Naive thymus-derived CD4-positive, alpha-beta T cell (primary cell): ENCODE measurements around the gene PUM2. TPM values are rescaled to one million over a fixed set of nuclear protein-coding genes. Genes with fewer than 3 reads are reported as not detected.

Experiments used
- ATAC-seq: fragments of 150-1000 bp; cut with Tn5 transposase; 2 replicates; pipeline ENCODE4 v1.10.0; 2021; ENCODE audit warnings: mild to moderate bottlenecking, moderate library complexity
- CTCF ChIA-PET: fragments of 350-600 bp; sonication (Branson Sonifier 250); formaldehyde crosslinking; loops from one replicate; lab custom pipeline; 2021; ENCODE audit warnings: antibody characterized with exemption; lab: Charles Lee
- POLR2A ChIA-PET: fragments of 350-600 bp; sonication (Branson Sonifier 250); formaldehyde crosslinking; loops from one replicate; lab custom pipeline; 2021; ENCODE audit warnings: antibody characterized with exemption, inconsistent platforms; lab: Charles Lee
- DNase-seq, 9 donors: peaks; one replicate each; pipeline versions ENCODE4 v3.0.0 to v3.0.0-alpha.2; 2020 to 2022; ENCODE audit warnings: mixed read lengths in 1 of 9
- H3K27ac ChIP-seq: one replicate; pipeline ENCODE4 v1.7.0; 2013; ENCODE audit warnings: mild to moderate bottlenecking, low read depth, low read length, moderate library complexity
- H3K27me3 ChIP-seq, 2 donors: one replicate each; pipeline ENCODE4 v1.7.0; 2013; ENCODE audit warnings: low read length in 2 of 2, mild to moderate bottlenecking in 2 of 2, moderate library complexity in 2 of 2; ENCODE audit not compliant: control insufficient read depth in 2 of 2, insufficient read depth in 2 of 2
- H3K36me3 ChIP-seq, 3 experiments: 1 replicate in 2 of 3; 2 replicates in 1 of 3; pipeline ENCODE4 v1.7.0; 2013; ENCODE audit warnings: low read length in 3 of 3, mild to moderate bottlenecking in 3 of 3, moderate library complexity in 1 of 3; ENCODE audit not compliant: insufficient read depth in 3 of 3, control insufficient read depth in 2 of 3
- H3K4me1 ChIP-seq, 2 donors: one replicate each; pipeline ENCODE4 v1.7.0; 2013; ENCODE audit warnings: low read length in 2 of 2, mild to moderate bottlenecking in 2 of 2, moderate library complexity in 1 of 2; ENCODE audit not compliant: control insufficient read depth in 2 of 2, insufficient read depth in 2 of 2
- H3K4me3 ChIP-seq: 2 replicates; pipeline ENCODE4 v1.7.0; 2013; ENCODE audit warnings: mild to moderate bottlenecking, low read length
- H3K9me3 ChIP-seq, 3 experiments: 1 replicate in 2 of 3; 2 replicates in 1 of 3; pipeline ENCODE4 v1.7.0; 2013; ENCODE audit warnings: low read length in 3 of 3; ENCODE audit not compliant: control insufficient read depth in 2 of 3
- H3K27ac Mint-ChIP-seq, 9 donors: one replicate each; pipeline ENCODE4 v1.8.0; 2020 to 2022; ENCODE audit warnings: mixed read lengths in 9 of 9, mild to moderate bottlenecking in 8 of 9, moderate library complexity in 5 of 9, inconsistent platforms in 2 of 9
- H3K27me3 Mint-ChIP-seq, 5 donors: one replicate each; pipeline ENCODE4 v1.8.0; 2021 to 2022; ENCODE audit warnings: mixed read lengths in 5 of 5, mild to moderate bottlenecking in 1 of 5
- H3K36me3 Mint-ChIP-seq, 5 donors: one replicate each; pipeline ENCODE4 v1.8.0; 2020 to 2022; ENCODE audit warnings: mixed read lengths in 5 of 5, mild to moderate bottlenecking in 3 of 5, inconsistent platforms in 1 of 5
- H3K4me1 Mint-ChIP-seq, 7 donors: one replicate each; pipeline ENCODE4 v1.8.0; 2020 to 2022; ENCODE audit warnings: mixed read lengths in 7 of 7, mild to moderate bottlenecking in 3 of 7, inconsistent platforms in 1 of 7
- H3K4me3 Mint-ChIP-seq, 10 donors: one replicate each; pipeline ENCODE4 v1.8.0; 2020 to 2022; ENCODE audit warnings: mild to moderate bottlenecking in 10 of 10, mixed read lengths in 10 of 10, moderate library complexity in 6 of 10, inconsistent platforms in 2 of 10
- H3K9me3 Mint-ChIP-seq, 11 donors: one replicate each; pipeline ENCODE4 v1.8.0; 2020 to 2022; ENCODE audit warnings: mixed read lengths in 11 of 11, mild to moderate bottlenecking in 4 of 11, inconsistent platforms in 1 of 11, moderate library complexity in 1 of 11
- intact Hi-C, 2 donors: fragments of 100-400 bp; cut with micrococcal nuclease; formaldehyde crosslinking; loops; one replicate each; pipeline ENCODE4 v1.15.1; 2023
- polyA plus RNA-seq, 2 donors: library from polyadenylated mRNA; unstranded; fragments of 300-500 nt; fragmentation: Illumina TruSeq; gene quantifications; one replicate each; pipeline ENCODE4 v1.2.3, GENCODE V29; 2021
- total RNA-seq, 6 experiments: library from RNA in 5 of 6; stranded (reverse) in 5 of 6; gene quantifications; 1 replicate in 5 of 6; 2 replicates in 1 of 6; pipeline ENCODE4 v1.2.3 and lab custom pipeline; 2021 to 2026

Gene PUM2
- total and polyA plus RNA-seq, 7 experiments from 2014 or later = 19.2 to 178 (median 135) TPM

DNA sequence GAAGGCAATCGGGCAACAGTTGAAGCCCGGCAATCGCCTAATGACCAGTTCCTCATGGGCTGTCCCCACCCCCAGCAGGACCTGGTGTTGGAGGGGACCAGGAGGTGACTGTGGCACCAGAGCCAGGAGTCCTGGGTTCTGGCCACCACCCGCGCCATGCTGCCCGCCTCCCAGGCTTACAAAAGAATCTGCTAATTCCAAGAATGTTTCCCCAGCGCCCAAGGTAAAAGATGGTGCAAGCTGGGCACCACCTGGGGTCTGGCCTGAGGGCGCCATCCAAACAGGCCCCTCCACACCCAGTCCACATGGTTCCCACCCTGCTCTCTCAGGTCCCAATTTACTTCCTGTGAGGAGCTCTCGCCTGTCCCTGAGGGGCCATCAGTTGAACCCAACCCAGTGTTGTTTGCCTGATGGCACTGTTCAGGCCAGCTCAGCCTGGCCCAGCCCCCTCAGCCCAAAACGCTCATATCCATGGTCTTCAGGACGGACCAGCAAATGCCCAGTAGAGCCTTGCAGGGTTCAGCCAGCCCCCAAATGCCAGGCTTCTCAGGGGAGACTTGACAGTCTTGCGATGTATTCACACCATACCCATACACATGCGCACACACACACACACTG is 130.8 kb downstream of the PUM2 start:
- Histone ChIP-seq H3K36me3 (no peaks in the 10 kb centered on the region), H3K4me1 (no peaks in the 10 kb centered on the region), H3K27me3 (no peaks in the 10 kb centered on the region), H3K4me3 (no peak overlapping the region), H3K27ac (no peak overlapping the region), H3K9me3 (no peaks in the 10 kb centered on the region)
- Mint-ChIP-seq H3K27me3 (peaks cover 28 to 40% (median 31%) of the 10 kb centered on the region in 5 donors), H3K36me3 (no peaks in the 10 kb centered on the region), H3K9me3 (no peaks in the 10 kb centered on the region), H3K4me1 (peaks cover 0 to 5% (median 0%) of the 10 kb centered on the region in 7 donors), H3K27ac (no peak overlapping the region), H3K4me3 (peak overlapping the region in 1 of 10 donors; percentile 68)
- ATAC-seq (no peak), DNase-seq (no peak)
- ChIA-PET POLR2A (no interaction called here), CTCF (no interaction called here)
- intact Hi-C loops = no loop called here

DNA sequence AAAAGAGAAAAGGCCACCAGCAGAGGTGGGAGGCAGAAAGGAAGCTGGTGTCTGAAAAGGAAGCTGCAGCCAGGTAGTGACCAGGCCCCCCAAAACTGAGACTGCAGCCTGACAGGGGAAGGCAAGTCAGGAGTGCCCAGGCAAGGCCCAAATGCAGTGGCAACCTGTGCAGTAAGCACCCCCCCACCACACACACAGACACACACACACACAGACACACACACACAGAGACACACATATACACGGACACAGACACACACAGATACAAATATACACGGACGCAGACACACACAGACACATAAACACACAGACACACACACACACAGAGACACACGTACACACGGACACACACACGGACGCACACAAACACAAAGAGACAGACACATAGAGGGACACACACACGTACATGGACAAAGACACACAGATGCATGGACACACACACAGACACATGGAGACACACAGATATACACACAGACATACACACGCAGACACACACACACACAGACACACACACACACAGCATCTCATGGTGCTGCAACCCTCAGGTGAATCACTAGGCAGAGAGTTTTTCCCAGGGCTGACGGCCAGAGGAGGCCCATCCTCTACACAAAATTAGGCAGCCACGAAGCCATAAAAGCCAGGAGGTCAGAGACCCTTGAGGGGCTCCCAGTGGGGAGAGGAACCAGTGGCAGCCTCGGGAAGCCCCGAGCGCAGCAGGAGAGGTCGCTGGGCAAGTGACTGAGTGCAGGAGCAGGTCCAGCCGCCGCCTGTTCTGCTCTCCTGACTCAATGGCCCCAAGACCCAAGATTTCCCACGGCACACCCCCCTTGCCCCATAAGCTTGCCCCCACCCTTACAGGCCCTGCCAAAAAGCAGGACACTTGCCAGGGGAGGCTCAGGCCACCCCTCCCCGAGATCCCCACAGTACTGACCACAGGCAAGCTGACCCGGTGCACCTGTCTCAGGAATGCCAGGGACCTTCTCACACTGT is 132.0 kb downstream of the PUM2 start:
- Mint-ChIP-seq H3K9me3 (no peaks in the 10 kb centered on the region), H3K4me3 (no peak overlapping the region), H3K36me3 (no peaks in the 10 kb centered on the region), H3K4me1 (peaks cover 0 to 5% (median 0%) of the 10 kb centered on the region in 7 donors), H3K27ac (no peak overlapping the region), H3K27me3 (peaks cover 28 to 40% (median 36%) of the 10 kb centered on the region in 5 donors)
- DNase-seq (no peak), ATAC-seq (no peak)
- Histone ChIP-seq H3K4me3 (no peak overlapping the region), H3K9me3 (no peaks in the 10 kb centered on the region), H3K36me3 (no peaks in the 10 kb centered on the region), H3K27ac (no peak overlapping the region), H3K4me1 (no peaks in the 10 kb centered on the region), H3K27me3 (no peaks in the 10 kb centered on the region)
- intact Hi-C loops = no loop called here
- ChIA-PET POLR2A (no interaction called here), CTCF (no interaction called here)

DNA sequence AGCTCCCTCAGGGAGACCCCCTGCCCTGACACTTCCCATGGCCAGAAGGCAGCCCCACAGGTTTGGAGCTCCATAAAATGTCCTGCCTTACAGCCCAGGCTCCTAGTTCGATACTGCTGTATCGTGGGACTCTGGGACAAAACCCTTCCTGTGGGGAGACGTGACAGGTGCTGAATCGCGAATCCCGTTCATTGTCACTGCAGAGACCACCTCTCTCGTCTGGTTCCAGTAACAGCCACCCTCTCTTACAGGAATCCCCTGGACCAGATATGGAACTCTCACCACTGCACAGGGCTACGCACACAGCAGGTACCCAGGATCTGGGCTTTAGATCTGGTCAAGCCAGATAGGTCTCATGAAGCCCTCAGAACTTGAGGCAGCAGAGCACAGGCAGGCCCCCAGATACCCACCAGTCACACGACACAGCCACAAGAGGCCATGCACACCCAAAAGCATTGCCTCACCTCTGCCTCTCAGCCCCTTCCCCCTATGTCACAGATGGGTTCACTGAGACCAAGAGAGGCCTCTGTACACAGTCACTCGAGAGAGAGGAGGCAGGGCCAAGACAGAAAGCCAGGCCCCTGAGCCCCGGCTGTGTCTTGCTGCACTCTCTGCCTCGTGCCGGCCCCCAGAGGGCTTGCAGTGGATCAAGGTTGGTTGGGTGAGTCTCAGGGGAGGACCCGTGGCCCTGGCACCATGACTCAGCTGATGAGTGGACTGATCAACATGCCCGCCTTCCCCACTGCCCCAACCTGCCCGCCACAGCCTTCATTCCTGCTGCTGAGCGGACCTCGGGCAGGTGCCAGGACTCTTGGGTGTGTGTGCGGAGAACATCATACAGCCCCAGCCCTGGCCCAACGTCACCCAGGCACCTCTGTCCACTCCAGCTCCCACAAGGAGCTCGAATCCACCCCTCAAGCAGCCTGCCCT is 133.3 kb downstream of the PUM2 start:
- no peaks in the 10 kb centered on the region for H3K9me3 ChIP-seq
- H3K36me3 ChIP-seq = no peaks in the 10 kb centered on the region
- Mint-ChIP-seq H3K27me3 (peaks cover 22 to 30% (median 28%) of the 10 kb centered on the region in 5 donors), H3K36me3 (no peaks in the 10 kb centered on the region), H3K9me3 (no peaks in the 10 kb centered on the region), H3K4me1 (peaks cover 0 to 5% (median 0%) of the 10 kb centered on the region in 7 donors), H3K27ac (peak overlapping the region in 1 of 9 donors; percentile 46), H3K4me3 (no peak overlapping the region)
- H3K27me3 ChIP-seq = no peaks in the 10 kb centered on the region
- H3K4me3 ChIP-seq = no peak overlapping the region
- ChIA-PET POLR2A (no interaction called here), CTCF (no interaction called here)
- no peak overlapping the region for H3K27ac ChIP-seq
- no peak for ATAC-seq
- no peaks in the 10 kb centered on the region for H3K4me1 ChIP-seq
- intact Hi-C loops = no loop called here
- DNase-seq = no peak

DNA sequence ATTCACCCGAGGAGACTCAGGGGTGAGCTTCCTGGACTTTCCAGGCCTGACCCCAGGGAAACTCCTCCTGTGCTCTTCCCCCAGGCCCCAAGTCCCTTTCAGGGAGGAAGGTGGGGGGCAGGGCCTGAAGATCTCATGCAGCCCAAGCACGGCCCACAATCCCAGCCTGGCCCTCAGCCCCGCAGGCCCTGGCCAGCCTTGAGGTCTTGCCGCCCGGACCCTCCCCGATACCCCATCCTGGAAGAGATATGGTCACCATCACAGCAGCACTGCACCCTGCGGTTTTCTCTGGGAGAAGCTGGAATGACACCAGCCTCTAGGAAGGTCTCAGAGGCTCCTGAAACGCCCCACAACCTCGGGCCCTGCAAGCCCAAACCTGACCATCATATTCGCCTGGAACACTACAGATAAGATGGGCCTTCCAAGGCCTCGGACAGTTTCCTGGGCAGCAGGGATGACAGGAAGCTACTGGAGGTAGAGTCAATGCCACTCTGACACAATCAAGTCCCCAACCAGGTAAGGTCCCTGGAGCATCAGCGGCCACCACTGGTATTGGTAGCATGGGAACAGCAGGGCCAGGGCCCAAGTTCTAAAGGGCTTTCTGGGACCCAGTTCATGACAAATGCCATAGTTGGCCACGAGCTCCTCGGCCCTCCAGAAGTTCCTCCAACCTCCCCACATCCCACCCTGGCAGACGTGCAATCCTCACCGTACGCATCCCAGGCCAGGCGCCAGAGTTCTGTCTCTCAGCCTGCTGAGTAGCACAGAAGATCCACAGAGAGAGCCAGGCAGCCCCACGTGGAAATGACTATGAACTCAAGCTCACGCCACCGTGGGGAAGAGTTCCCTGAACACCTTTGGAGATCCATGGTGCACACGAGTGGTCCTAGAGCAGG is 134.3 kb downstream of the PUM2 start:
- H3K27me3 Mint-ChIP-seq = peaks cover 15 to 23% (median 20%) of the 10 kb centered on the region in 5 donors
- no peaks in the 10 kb centered on the region for H3K9me3 Mint-ChIP-seq
- Histone ChIP-seq H3K9me3 (no peaks in the 10 kb centered on the region), H3K4me3 (no peak overlapping the region), H3K27ac (no peak overlapping the region), H3K4me1 (no peaks in the 10 kb centered on the region), H3K36me3 (no peaks in the 10 kb centered on the region), H3K27me3 (no peaks in the 10 kb centered on the region)
- intact Hi-C loops = no loop called here
- ATAC-seq = no peak
- CTCF ChIA-PET = interaction anchor here (0.5 kb wide), 1 partner anchor 191 kb away, joined by 3 read pairs; no protein-coding TSS in a partner anchor
- H3K36me3 Mint-ChIP-seq = no peaks in the 10 kb centered on the region
- no peak overlapping the region for H3K27ac Mint-ChIP-seq
- no peak for DNase-seq
- peaks cover 0 to 2% (median 0%) of the 10 kb centered on the region in 7 donors for H3K4me1 Mint-ChIP-seq
- POLR2A ChIA-PET = no interaction called here
- no peak overlapping the region for H3K4me3 Mint-ChIP-seq

DNA sequence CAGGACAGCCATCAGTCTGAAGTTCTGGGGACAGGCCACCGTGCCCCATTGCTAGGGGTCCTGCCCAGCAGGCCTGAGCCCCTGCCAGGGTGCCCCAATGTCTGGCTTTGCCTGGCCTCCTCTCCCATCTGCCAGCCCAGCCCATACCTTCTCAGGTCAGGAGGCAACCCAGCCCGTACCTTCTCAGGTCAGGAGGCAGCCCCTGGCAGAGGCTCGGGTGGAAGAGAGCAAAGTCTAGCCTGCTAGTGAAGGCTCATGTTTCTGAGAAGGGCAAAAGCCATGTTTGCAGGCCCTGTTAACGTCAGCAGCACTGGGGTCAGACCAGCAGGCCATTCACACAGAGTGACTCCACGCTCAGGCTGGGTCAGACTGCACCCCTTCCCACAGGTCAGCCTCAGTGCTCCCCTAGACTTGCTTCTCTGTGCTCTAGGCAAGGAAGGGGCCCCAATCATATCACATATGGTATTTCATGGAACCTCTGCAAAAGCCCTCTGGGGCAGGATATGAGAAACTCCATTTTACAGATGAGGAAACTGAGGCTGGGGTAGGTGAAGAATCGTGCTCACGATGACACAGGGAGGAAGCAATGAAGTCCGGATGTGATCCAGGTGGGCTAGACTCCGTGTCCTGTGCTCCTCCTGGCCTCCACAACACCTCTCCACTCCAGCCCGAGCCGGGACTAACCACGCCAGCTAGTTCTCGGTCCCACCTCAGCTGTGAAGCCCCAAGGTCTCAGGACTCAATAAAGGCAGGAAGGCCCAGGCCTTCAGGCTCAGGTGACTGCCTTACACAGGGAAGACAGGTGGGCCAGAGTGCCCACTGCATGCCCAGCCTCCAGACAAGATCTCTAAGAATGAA is 135.2 kb downstream of the PUM2 start:
- H3K4me3 ChIP-seq = no peak overlapping the region
- ATAC-seq (no peak), DNase-seq (no peak)
- H3K27me3 ChIP-seq = no peaks in the 10 kb centered on the region
- H3K27ac ChIP-seq = no peak overlapping the region
- no peaks in the 10 kb centered on the region for H3K9me3 Mint-ChIP-seq
- ChIA-PET POLR2A (no interaction called here), CTCF (no interaction called here)
- no peak overlapping the region for H3K27ac Mint-ChIP-seq
- intact Hi-C loops = no loop called here
- peaks cover 6 to 21% (median 13%) of the 10 kb centered on the region in 5 donors for H3K27me3 Mint-ChIP-seq
- H3K36me3 Mint-ChIP-seq = no peaks in the 10 kb centered on the region
- H3K4me3 Mint-ChIP-seq = no peak overlapping the region
- H3K4me1 ChIP-seq = no peaks in the 10 kb centered on the region
- peaks cover 0 to 4% (median 0%) of the 10 kb centered on the region in 7 donors for H3K4me1 Mint-ChIP-seq
- H3K36me3 ChIP-seq = no peaks in the 10 kb centered on the region
- H3K9me3 ChIP-seq = no peaks in the 10 kb centered on the region
